HG03135 (cell line): ENCODE data around the gene AIRE.
"Not testable (repeated sequence)": the region's sequence is repeated elsewhere in the genome, so short reads cannot be mapped to it uniquely, and the experiment has no call there.

Experiments
- ATAC-seq: cut with Tn5 transposase; IDR thresholded peaks from one replicate; pipeline ENCODE4 v1.9.1; 2021; ENCODE audit warnings: mild to moderate bottlenecking, moderate library complexity; ENCODE audit not compliant: unreplicated experiment

The AIRE gene

GRCh38 chr21:44291078-44291935 is 5.6 kb downstream of the AIRE start:
- no peak for ATAC-seq

GRCh38 chr21:44291936-44292811 is 6.5 kb downstream of the AIRE start:
- ATAC-seq, result no peak

- no peak for ATAC-seq
These were observed 7.1 kb downstream of the AIRE start for GRCh38 chr21:44292812-44293195.

DNA sequence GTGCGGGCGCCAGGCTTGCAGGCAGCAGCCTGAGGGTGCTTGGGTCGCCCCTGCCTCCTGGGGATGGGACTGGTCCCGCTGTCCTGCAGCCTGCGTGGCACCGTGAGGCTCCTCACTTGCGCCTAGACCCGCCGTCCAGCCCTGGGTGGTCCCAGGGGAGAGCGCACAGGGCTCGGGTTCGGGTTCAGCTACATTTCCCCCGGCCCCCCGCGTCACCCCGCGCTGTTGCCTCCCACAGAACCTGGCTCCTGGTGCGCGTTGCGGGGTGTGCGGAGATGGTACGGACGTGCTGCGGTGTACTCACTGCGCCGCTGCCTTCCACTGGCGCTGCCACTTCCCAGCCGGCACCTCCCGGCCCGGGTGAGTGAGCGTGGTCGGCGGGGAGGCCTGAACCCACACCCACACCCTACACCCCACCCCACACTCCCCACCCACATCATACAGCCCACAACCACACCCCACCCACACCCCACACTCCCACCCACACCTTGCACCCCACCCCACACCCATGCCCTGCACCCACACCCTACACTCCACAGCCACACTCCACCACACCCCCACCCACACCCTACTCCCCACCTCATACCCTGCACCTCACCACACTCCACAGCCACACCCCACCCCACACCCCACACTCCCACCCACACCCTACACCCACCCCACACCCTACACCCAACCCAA is 8.0 kb downstream of the AIRE start:
- no peak for ATAC-seq

GRCh38 chr21:44294391-44295162 is 8.9 kb downstream of the AIRE start:
- ATAC-seq, result no peak

GRCh38 chr21:44295163-44295573 is 9.5 kb downstream of the AIRE start:
- no peak for ATAC-seq

DNA sequence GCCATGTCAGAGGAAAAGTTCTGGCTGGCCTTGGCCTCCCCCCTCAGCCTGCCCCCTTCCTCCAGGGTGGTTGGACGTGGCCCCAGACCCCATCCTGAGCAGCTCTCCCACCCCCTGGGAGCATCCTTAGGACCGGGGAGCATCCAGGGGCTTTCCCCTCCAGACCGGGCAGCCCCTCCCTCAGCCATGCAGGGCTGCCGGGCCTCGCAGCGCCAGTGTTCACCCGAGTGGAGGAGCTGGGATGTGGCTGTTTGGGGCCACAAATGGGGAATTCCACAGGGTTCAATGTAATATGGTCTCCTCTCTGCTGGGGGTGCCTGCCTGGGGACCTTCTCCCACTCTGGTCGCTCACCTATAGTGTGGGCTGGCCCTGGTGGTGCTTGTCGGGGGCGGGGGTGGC is 10.0 kb downstream of the AIRE start:
- no peak for ATAC-seq

DNA sequence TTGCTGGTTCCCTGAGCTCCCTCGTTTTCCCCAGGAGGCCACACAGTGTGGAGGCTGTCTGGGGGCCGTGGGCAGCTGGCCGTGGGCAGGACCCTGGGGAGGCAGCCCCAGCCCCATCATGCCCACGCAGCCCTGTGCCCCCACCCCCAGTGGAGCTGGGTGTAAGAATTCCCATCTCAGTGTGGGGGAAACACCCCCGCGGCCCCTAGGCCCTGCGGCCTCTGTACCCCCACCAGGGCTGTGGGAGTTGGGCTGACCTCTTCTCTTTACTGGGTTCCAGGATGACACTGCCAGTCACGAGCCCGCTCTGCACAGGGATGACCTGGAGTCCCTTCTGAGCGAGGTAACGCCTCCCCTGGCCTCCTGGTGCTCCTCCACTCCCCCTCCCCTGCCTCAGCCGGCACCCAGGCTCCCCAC is 10.4 kb downstream of the AIRE start:
- ATAC-seq, result no peak

GRCh38 chr21:44296916-44297315 is 11.2 kb downstream of the AIRE start:
- ATAC-seq, result no peak

DNA sequence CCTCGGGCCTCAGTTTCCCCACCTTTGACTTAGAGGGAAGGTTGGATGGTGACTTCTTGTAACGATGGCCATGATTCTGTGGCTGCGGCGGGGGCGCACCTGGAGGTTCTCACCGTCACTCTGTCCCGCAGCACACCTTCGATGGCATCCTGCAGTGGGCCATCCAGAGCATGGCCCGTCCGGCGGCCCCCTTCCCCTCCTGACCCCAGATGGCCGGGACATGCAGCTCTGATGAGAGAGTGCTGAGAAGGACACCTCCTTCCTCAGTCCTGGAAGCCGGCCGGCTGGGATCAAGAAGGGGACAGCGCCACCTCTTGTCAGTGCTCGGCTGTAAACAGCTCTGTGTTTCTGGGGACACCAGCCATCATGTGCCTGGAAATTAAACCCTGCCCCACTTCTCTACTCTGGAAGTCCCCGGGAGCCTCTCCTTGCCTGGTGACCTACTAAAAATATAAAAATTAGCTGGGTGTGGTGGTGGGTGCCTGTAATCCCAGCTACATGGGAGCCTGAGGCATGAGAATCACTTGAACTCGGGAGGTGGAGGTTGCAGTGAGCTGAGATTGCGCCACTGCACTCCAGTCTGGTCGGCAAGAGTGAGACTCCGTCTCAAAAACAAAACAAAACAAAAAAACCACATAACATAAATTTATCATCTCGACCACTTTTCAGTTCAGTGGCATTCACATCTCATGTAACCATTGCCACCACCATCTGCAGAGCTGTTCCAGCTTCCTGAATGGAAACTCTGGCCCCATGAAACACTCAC is 12.0 kb downstream of the AIRE start:
- ATAC-seq, result no peak

DNA sequence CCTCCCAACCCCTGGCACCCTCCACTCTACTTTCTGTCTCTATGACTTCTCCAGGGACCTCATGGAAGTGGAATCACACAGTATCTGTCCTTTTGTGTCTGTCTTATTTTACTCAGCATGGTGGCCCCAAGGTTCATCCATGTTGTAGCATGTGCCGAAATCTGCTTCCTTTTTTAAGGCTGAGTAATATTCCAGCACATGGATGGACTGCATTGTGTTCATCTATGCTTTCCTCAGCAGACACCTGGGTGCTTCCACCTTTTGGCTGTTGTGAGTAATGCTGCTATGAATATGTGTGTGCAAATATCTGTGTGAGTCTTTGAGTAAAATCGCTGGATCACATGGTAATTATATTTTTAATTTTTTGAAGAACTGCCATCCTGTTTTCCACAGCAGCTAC is 12.6 kb downstream of the AIRE start:
- ATAC-seq, result no peak

DNA sequence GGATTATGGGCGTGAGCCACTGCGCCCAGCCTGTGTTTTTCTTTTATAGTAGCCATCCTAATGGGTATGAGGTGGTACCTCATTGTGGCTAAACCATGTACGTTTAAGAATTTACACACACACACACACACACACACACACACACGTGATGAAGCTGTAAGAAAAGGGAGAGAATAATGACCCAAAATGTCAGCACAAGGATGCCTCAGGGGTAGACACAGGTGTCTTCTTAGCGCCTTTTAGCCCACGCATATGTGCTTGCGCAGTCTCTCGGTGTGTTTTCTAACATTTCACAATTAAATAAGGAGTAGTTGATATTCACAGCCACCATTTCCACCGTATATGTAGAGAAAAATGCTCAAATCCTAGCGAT is 13.4 kb downstream of the AIRE start:
- no peak for ATAC-seq

DNA sequence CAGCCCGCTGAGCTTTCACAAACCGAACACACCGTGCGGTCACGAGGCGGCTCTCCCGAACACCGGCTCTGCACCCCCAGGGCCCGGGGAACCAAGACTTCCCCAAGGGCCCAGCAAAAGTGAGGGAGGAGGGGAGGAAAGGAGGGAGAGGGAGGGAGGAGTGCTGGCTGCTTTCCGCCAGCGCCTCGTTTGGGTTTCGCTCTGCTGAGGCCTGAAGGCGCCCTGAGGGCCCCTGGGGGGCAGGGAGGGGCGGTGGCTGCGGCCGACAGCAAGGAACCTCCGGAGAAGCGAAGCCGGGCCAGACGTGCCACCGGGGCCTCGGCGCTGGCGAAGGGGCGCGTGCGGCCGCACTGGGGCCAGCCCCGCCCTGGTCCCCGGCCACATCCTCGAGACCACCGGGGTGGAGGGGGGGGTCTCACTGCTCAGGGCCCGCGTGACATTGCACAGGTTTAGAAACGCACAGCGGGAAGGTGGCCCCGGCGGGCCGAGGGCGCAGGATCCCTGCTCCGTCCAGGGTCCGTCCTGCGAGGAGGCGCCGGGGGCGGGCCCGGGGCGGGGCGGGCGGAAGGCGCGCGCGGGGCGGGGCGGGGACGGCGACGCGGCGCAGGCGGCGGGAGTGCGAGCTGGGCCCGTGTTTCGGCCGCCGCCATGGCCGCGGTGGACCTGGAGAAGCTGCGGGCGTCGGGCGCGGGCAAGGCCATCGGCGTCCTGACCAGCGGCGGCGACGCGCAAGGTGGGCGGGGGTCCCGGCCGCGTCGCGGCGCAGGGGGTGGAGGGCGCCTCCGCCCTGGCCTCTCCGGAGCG is 14.0 kb downstream of the AIRE start, which contains the start of gene PFKL:
Gene PFKL (plus strand): TSS at position 596 of the 804 bp plus-strand sequence. CDS start 53 bp downstream, at position 649.
- peak; percentile 51 for ATAC-seq

DNA sequence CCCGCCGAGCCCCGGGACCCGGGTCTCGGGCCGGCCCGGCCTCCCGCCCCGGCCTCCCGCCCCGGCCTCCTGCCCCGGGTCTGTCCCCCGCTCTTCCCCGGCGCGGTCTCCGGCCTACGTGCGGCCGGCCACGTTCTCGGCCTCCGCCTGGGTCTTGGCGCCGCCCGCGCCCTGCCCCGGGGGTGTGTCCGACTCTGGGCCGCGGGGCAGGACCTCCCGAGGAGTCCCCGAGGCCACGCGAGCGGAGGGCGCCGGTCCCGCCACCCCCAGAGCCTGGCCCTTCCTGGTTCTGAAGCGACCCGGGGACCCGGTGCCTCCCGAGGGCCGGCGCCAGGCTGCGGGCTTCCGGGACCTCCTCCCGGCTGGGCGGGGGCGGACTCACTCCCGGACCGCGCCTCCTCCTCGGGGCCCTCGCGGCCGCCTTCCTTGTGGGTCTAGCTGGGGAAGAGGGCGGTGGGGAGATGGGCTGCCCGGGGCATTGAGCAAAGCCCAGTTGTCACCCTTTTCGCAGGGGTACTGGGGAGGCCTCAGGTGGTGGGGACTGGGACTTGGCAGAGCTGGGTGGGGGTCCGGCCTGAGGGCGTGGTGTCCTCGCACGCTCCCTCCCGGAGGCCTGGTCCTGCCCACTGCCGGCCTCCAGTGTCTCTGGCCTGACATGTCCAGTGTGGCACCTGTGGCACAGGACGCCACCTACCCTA is 14.7 kb downstream of the AIRE start:
- ATAC-seq, result no peak

GRCh38 chr21:44301141-44301540 is 15.5 kb downstream of the AIRE start:
- no peak for ATAC-seq

- ATAC-seq, result no peak
These were observed 16.3 kb downstream of the AIRE start for GRCh38 chr21:44301961-44302406.

DNA sequence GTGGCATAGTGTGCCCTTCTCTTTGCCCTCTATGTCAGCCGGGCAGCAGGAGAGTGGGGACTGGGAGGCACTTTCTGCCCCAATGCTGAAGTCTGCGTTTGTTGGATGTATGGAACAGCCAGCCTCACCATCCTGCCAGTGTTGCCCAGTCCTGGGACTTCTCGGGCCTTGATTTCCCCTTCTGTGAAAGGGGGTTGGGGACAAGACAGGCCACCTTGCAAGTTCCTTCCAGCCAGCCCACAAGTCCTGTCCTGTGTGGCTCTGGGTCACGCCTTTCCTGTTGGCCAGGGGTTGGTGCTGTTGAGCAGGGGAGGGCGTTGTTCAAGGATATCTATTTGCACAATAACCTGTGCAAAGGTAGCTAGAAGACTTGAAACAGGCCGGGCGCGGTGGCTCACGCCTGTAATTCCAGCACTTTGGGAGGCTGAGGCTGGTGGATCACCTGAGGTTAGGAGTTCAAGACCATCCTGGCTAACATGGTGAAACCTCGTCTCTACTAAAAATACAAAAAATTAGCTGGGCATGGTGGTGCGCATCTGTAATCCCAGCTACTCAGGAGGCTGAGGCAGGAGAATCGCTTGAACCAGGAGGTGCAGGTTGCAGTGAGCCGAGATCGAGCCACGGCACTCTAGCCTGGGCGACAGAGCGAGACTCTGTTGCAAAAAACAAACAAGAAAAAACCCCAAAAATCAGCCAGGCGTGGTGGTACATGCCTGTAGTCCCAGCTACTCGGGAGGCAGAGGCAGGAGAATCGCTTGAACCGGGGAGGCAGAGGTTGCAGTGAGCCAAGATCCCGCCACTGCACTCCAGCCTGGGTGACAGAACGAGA is 17.1 kb downstream of the AIRE start:
- ATAC-seq, result not testable (repeated sequence)
